H9 (cell line): ENCODE data around the gene MLANA. TPM values are rescaled to one million over a fixed set of nuclear protein-coding genes. Genes with fewer than 3 reads are reported as not detected.

ENCODE experiments used
- DNase-seq: peaks from one replicate; pipeline ENCODE4 v3.0.0-alpha.2; 2017
- H2AFZ ChIP-seq: one replicate; pipeline ENCODE4 v1.6.1; 2013; ENCODE audit warnings: mild to moderate bottlenecking, low read length, control low read depth, moderate library complexity
- H2AK5ac ChIP-seq: 2 replicates; pipeline ENCODE4 v1.6.1; 2013; ENCODE audit warnings: low read length, control low read depth, mixed read lengths; ENCODE audit not compliant: insufficient read length
- H2BK120ac ChIP-seq: one replicate; pipeline ENCODE4 v1.6.1; 2013; ENCODE audit warnings: low read depth, mild to moderate bottlenecking, low read length, control low read depth, inconsistent platforms; ENCODE audit not compliant: poor library complexity, severe bottlenecking
- H2BK12ac ChIP-seq: 2 replicates; pipeline ENCODE4 v1.6.1; 2013; ENCODE audit warnings: low read length, control low read depth, mixed read lengths, low read depth; ENCODE audit not compliant: insufficient read length
- H2BK15ac ChIP-seq: 2 replicates; pipeline ENCODE4 v1.6.1; 2013; ENCODE audit warnings: low read depth, low read length, control low read depth
- H2BK20ac ChIP-seq: one replicate; pipeline ENCODE4 v1.6.1; 2013; ENCODE audit warnings: low read depth, mild to moderate bottlenecking, low read length, control low read depth, inconsistent platforms; ENCODE audit not compliant: poor library complexity, severe bottlenecking
- H2BK5ac ChIP-seq: 2 replicates; pipeline ENCODE4 v1.6.1; 2013; ENCODE audit warnings: low read length, control low read depth, mixed read lengths; ENCODE audit not compliant: insufficient read length
- H3K14ac ChIP-seq: 2 replicates; pipeline ENCODE4 v1.6.1; 2013; ENCODE audit warnings: low read length, control low read depth; ENCODE audit not compliant: insufficient read depth
- H3K18ac ChIP-seq: 2 replicates; pipeline ENCODE4 v1.6.1; 2013; ENCODE audit warnings: low read depth, mild to moderate bottlenecking, mixed read lengths, low read length, control low read depth; ENCODE audit not compliant: insufficient read length
- H3K23ac ChIP-seq: 2 replicates; pipeline ENCODE4 v1.6.1; 2013; ENCODE audit warnings: low read length, control low read depth, mixed read lengths, low read depth; ENCODE audit not compliant: insufficient read length
- H3K23me2 ChIP-seq: 2 replicates; pipeline ENCODE4 v1.6.1; 2013; ENCODE audit warnings: low read depth, mild to moderate bottlenecking, mixed read lengths, low read length, control low read depth; ENCODE audit not compliant: insufficient read length, poor library complexity, severe bottlenecking
- H3K27ac ChIP-seq: 2 replicates; pipeline ENCODE4 v1.5.1; 2013; ENCODE audit warnings: low read length, control low read depth, mixed read lengths, low read depth; ENCODE audit not compliant: insufficient read length
- H3K27me3 ChIP-seq: 2 replicates; pipeline ENCODE4 v1.6.1; 2013; ENCODE audit warnings: low read length, control low read depth, inconsistent platforms; ENCODE audit not compliant: insufficient read depth
- H3K4ac ChIP-seq: 2 replicates; pipeline ENCODE4 v1.6.1; 2013; ENCODE audit warnings: low read depth, mild to moderate bottlenecking, control low read depth, inconsistent platforms, low read length, moderate library complexity
- H3K4me1 ChIP-seq: 2 replicates; pipeline ENCODE4 v1.6.1; 2013; ENCODE audit warnings: low read length, control low read depth, inconsistent platforms; ENCODE audit not compliant: insufficient read depth
- H3K4me2 ChIP-seq: 2 replicates; pipeline ENCODE4 v1.6.1; 2013; ENCODE audit warnings: low read length, control low read depth, mixed read lengths; ENCODE audit not compliant: insufficient read length, insufficient read depth
- H3K56ac ChIP-seq: 2 replicates; pipeline ENCODE4 v1.6.1; 2013; ENCODE audit warnings: low read depth, mild to moderate bottlenecking, mixed read lengths, low read length, control low read depth; ENCODE audit not compliant: insufficient read length
- H3K79me1 ChIP-seq: 2 replicates; pipeline ENCODE4 v1.6.1; 2013; ENCODE audit warnings: low read depth, mild to moderate bottlenecking, moderate library complexity, low read length, control low read depth, inconsistent platforms; ENCODE audit not compliant: insufficient read depth, poor library complexity, severe bottlenecking
- H3K79me2 ChIP-seq: 2 replicates; pipeline ENCODE4 v1.6.1; 2013; ENCODE audit warnings: low read length, control low read depth, inconsistent platforms; ENCODE audit not compliant: insufficient read depth
- H3K9ac ChIP-seq: 2 replicates; pipeline ENCODE4 v1.6.1; 2013; ENCODE audit warnings: low read length, control low read depth, mixed read lengths; ENCODE audit not compliant: insufficient read length; ENCODE audit errors: extremely low read depth
- H3K9me3 ChIP-seq: one replicate; pipeline ENCODE4 v1.6.1; 2013; ENCODE audit warnings: low read depth, low read length, inconsistent platforms; ENCODE audit not compliant: control insufficient read depth
- H3T11ph ChIP-seq: one replicate; pipeline ENCODE4 v1.6.1; 2013; ENCODE audit warnings: mild to moderate bottlenecking, low read length, control low read depth, inconsistent platforms
- H4K20me1 ChIP-seq: one replicate; pipeline ENCODE4 v1.6.1; 2013; ENCODE audit not compliant: control insufficient read depth, insufficient read length, insufficient read depth
- H4K5ac ChIP-seq: 2 replicates; pipeline ENCODE4 v1.6.1; 2013; ENCODE audit warnings: low read depth, mild to moderate bottlenecking, mixed read lengths, low read length, control low read depth; ENCODE audit not compliant: insufficient read length
- H4K8ac ChIP-seq: replicated peaks from 2 replicates; pipeline ENCODE4 v1.6.1; 2013; ENCODE audit warnings: low read length, control low read depth, mixed read lengths, low read depth; ENCODE audit not compliant: insufficient read length
- H4K91ac ChIP-seq: 2 replicates; pipeline ENCODE4 v1.6.1; 2013; ENCODE audit warnings: low read depth, mild to moderate bottlenecking, moderate library complexity, mixed read lengths, low read length, control low read depth; ENCODE audit not compliant: insufficient read length
- H3K27ac Mint-ChIP-seq, 3 experiments: 2 replicates in 2 of 3; 3 replicates in 1 of 3; pipeline ENCODE4 v1.8.0; 2020 to 2021; ENCODE audit warnings: mixed read lengths in 3 of 3, mild to moderate bottlenecking in 1 of 3, moderate library complexity in 1 of 3
- H3K27me3 Mint-ChIP-seq: 2 replicates; pipeline ENCODE4 v1.8.0; 2021; ENCODE audit warnings: low read depth, mild to moderate bottlenecking, moderate library complexity, mixed read lengths
- H3K36me3 Mint-ChIP-seq, 3 experiments: 2 replicates in 2 of 3; 3 replicates in 1 of 3; pipeline ENCODE4 v1.8.0; 2020 to 2021; ENCODE audit warnings: low read depth in 3 of 3, mixed read lengths in 3 of 3; ENCODE audit not compliant: insufficient read depth in 1 of 3
- H3K4me1 Mint-ChIP-seq, 2 experiments: 2 replicates each; pipeline ENCODE4 v1.8.0; 2020; ENCODE audit warnings: mixed read lengths in 2 of 2
- H3K4me3 Mint-ChIP-seq, 2 experiments: 2 replicates in 1 of 2; 3 replicates in 1 of 2; pipeline ENCODE4 v1.8.0; 2020 to 2021; ENCODE audit warnings: mild to moderate bottlenecking in 2 of 2, mixed read lengths in 2 of 2, moderate library complexity in 1 of 2
- H3K9me3 Mint-ChIP-seq, 2 experiments: 2 replicates in 1 of 2; 3 replicates in 1 of 2; pipeline ENCODE4 v1.8.0; 2020; ENCODE audit warnings: mild to moderate bottlenecking in 2 of 2, mixed read lengths in 2 of 2, moderate library complexity in 1 of 2
- WGBS: extraction: QIAGEN DNeasy Blood & Tissue Kit; methylation state at CpG from one replicate; pipeline ENCODE4 v1.1.7; 2013; ENCODE audit warnings: missing lambda C conversion rate, low lambda C conversion rate, mixed read lengths; ENCODE audit not compliant: insufficient read length; ENCODE audit errors: extremely low coverage; 5-methylcytosine and 5-hydroxymethylcytosine counted together
- total RNA-seq: library from RNA; stranded (reverse); gene quantifications from 2 replicates; pipeline ENCODE4 v1.2.1, GENCODE V29; 2021
- TF ChIP-seq, protein P1 (sequence below): fragments of 200-600 bp; sonication (generic); conservative IDR thresholded peaks from 3 replicates; pipeline ENCODE4 v1.8.0; 2021; ENCODE audit warnings: antibody characterized with exemption, mild to moderate bottlenecking

The MLANA gene
- total RNA-seq, 1 experiment from 2014 or later, result not detected

DNA sequence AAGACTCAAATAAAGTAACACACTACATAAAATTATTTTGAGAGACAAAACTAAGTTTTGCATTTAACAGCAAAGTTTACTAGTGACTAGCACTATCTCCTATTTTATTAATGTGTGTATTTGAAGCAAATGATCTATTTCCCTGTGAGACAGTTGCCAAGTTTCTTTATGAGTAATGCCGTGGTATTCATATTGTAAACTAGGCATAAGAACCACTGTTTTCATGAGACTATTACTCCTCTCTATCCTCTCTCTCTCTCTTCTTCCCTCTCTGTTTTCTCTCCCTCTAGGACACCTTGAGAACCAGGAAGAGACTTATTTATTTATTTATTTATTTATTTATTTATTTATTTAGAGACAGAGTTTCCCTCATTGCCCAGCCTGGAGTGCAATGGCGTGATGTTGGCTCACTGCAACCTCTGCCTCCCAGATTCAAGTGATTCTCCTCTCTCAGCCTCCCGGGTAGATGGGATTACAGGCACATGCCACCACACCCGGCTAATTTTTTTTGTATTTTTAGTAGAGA lies 61.1 kb downstream of the MLANA start:
- no peak overlapping the region for H3K4me3 Mint-ChIP-seq
- DNase-seq, result no peak

More for the DNA sequence above, 61.1 kb downstream of the MLANA start:
- no CpG with 5 or more reads among the region's 4 CpGs for WGBS
- Mint-ChIP-seq H3K27me3 (no peaks in the 10 kb centered on the region), H3K36me3 (no peaks in the 10 kb centered on the region), H3K27ac (no peak overlapping the region), H3K4me1 (peaks cover 6% of the 10 kb centered on the region in 2 experiments), H3K9me3 (no peaks in the 10 kb centered on the region)
- Histone ChIP-seq H2BK120ac (no peak overlapping the region), H2BK12ac (no peak overlapping the region), H4K20me1 (no peaks in the 10 kb centered on the region), H4K5ac (no peak overlapping the region), H3K79me2 (no peaks in the 10 kb centered on the region), H3K4me2 (no peak overlapping the region), H3K14ac (no peak overlapping the region), H3K27me3 (no peaks in the 10 kb centered on the region), H4K91ac (no peak overlapping the region), H3K23ac (no peak overlapping the region), H3K9ac (no peak overlapping the region), H3K27ac (no peak overlapping the region), H3K79me1 (no peaks in the 10 kb centered on the region), H3K23me2 (no peaks in the 10 kb centered on the region), H2AFZ (no peak overlapping the region), H2BK5ac (no peak overlapping the region), H3T11ph (no peak overlapping the region), H3K18ac (no peak overlapping the region), H3K56ac (no peak overlapping the region), H2BK20ac (no peak overlapping the region), H3K4ac (no peak overlapping the region), H2AK5ac (no peak overlapping the region), H2BK15ac (no peak overlapping the region), H3K4me1 (no peaks in the 10 kb centered on the region), H4K8ac (no peak overlapping the region), H3K9me3 (no peaks in the 10 kb centered on the region)
- TF ChIP-seq, protein P1, sequence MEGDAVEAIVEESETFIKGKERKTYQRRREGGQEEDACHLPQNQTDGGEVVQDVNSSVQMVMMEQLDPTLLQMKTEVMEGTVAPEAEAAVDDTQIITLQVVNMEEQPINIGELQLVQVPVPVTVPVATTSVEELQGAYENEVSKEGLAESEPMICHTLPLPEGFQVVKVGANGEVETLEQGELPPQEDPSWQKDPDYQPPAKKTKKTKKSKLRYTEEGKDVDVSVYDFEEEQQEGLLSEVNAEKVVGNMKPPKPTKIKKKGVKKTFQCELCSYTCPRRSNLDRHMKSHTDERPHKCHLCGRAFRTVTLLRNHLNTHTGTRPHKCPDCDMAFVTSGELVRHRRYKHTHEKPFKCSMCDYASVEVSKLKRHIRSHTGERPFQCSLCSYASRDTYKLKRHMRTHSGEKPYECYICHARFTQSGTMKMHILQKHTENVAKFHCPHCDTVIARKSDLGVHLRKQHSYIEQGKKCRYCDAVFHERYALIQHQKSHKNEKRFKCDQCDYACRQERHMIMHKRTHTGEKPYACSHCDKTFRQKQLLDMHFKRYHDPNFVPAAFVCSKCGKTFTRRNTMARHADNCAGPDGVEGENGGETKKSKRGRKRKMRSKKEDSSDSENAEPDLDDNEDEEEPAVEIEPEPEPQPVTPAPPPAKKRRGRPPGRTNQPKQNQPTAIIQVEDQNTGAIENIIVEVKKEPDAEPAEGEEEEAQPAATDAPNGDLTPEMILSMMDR, result no peak
